Measurements from ENCODE around the gene NPHP1.

DNA sequence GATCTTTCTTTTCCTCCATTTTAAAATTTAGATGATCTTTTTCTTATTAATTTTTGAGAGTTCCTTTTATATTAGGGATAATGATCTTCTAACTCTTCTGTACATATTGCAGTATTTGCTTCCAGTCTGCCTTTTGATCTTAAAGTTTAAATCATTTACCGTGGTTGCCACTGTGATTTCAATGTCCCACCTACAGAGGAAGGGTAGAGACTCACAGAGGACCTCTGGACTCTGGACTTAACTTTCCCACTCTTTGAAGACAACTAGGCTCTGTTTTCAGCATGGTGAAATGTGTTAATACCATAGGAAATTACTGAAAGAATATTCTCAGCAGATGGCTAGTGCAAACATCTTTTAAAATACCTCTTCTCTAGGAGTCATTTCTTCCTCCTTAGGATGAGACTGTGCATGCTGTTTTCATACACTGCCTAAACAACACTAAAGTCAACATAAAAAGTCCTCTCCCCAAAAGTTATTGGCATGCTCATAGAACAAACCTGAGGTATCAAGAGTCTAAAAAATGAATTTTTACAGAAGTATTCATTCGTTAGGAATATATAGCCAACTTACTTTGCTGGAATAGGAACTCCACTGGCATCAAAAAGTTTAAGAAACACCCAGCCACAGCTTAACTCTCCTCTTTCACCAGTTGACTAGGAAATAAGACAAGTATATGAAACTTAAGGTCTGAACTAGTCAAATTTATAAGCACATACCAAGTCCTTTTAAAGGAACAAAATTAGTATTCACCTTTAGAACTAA is 58.4 kb downstream of the NPHP1 start:
- TF ChIP-seq EZH2 (IDR thresholded peaks at IDR 0.05; ENCODE audit: low read depth, low read length, severe bottlenecking) (no peak), TAF7 (optimal IDR thresholded peaks at IDR 0.05; ENCODE audit: borderline replicate concordance, low read depth, low read length) (no peak), YY1 (IDR thresholded peaks at IDR 0.05; ENCODE audit: low read depth, low read length) (no peak)
- TF ChIP-seq, protein P1, sequence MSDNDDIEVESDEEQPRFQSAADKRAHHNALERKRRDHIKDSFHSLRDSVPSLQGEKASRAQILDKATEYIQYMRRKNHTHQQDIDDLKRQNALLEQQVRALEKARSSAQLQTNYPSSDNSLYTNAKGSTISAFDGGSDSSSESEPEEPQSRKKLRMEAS (IDR thresholded peaks at IDR 0.05), result no peak
